Measurements from ENCODE around the gene TDRD7. TPM values are rescaled to one million over a fixed set of nuclear protein-coding genes. Genes with fewer than 3 reads are reported as not detected.

TDRD7 gene
- total RNA-seq, 1 experiment from 2014 or later: 22.0 TPM

DNA sequence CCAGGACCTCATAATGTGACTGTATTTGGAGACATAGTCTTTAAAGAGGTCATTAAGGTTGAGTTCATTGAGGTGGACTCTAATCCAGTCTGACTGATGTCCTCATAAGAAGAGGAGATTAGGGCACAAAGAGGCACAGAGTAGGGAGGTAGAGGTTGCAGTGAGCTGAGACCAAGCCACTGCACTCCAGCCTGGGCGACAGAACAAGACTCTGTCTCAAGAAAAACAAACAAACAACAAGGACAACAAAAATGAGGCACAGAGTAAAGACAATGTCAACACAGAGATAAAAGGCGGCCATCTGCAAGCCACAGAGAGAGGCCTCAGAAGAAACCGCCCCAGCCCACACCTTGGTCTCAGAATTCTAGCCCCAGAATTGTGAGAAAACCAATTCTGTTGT, 17.0 kb upstream of the TDRD7 start:
- intact Hi-C loops (cut with micrococcal nuclease; ENCODE audit: unreplicated experiment): no loop called here
- Mint-ChIP-seq H3K36me3 (ENCODE audit: insufficient read depth, unreplicated experiment) (peaks cover 5% of the 10 kb centered on the region), H3K9me3 (ENCODE audit: unreplicated experiment) (peaks cover 12% of the 10 kb centered on the region), H3K4me1 (ENCODE audit: low read depth, unreplicated experiment) (no peaks in the 10 kb centered on the region), H3K27me3 (ENCODE audit: insufficient read depth, unreplicated experiment) (no peaks in the 10 kb centered on the region), H3K4me3 (ENCODE audit: unreplicated experiment) (no peak overlapping the region), H3K27ac (ENCODE audit: unreplicated experiment) (no peak overlapping the region)
- TF ChIP-seq, protein P1, sequence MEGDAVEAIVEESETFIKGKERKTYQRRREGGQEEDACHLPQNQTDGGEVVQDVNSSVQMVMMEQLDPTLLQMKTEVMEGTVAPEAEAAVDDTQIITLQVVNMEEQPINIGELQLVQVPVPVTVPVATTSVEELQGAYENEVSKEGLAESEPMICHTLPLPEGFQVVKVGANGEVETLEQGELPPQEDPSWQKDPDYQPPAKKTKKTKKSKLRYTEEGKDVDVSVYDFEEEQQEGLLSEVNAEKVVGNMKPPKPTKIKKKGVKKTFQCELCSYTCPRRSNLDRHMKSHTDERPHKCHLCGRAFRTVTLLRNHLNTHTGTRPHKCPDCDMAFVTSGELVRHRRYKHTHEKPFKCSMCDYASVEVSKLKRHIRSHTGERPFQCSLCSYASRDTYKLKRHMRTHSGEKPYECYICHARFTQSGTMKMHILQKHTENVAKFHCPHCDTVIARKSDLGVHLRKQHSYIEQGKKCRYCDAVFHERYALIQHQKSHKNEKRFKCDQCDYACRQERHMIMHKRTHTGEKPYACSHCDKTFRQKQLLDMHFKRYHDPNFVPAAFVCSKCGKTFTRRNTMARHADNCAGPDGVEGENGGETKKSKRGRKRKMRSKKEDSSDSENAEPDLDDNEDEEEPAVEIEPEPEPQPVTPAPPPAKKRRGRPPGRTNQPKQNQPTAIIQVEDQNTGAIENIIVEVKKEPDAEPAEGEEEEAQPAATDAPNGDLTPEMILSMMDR (IDR thresholded peaks at IDR 0.05; ENCODE audit: insufficient read depth in 1 of 2, low read depth in 1 of 2, low read length in 1 of 2, severe bottlenecking in 1 of 2, unreplicated experiment in 1 of 2): no peak
- Histone ChIP-seq H3K9me3 (no peaks in the 10 kb centered on the region; the same call in 1 of the 2 replicates), H3K4me1 (no peaks in the 10 kb centered on the region), H3K27me3 (replicated peaks; ENCODE audit: control insufficient read depth, insufficient read depth, low read length) (no peaks in the 10 kb centered on the region), H3K36me3 (ENCODE audit: control insufficient read depth, insufficient read depth, low read length) (no peaks in the 10 kb centered on the region), H3K4me3 (ENCODE audit: low read depth, low read length) (no peak overlapping the region)
- ChIA-PET CTCF (no interaction called here), POLR2A (no interaction called here)
- no peak for DNase-seq
- no TSS peak for BruUV-seq (replicated peaks)

DNA sequence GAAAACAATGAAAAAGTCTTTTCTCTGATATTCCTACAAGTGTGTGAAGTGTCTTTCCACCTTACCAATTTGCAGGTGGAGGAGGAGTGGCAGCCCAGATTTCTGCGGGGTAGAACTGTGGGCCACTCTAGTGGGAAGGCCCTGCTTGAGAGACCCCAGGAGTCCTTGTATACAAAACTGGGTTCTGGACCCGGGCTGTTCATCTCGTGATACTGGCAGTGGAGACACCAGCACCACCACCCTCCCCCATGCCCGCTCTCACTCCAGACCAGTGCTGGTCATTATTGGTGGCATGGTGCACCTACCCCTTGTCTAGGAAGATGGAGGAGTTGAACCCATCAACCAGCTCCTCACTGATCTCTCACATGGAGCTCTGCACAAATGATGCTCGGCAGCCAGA, 16.2 kb upstream of the TDRD7 start:
- TF ChIP-seq, protein P1 (IDR thresholded peaks at IDR 0.05; ENCODE audit: insufficient read depth in 1 of 2, low read depth in 1 of 2, low read length in 1 of 2, severe bottlenecking in 1 of 2, unreplicated experiment in 1 of 2): no peak
- no peak overlapping the region for H3K4me3 Mint-ChIP-seq (ENCODE audit: unreplicated experiment)
- no peak for DNase-seq
- intact Hi-C loops (cut with micrococcal nuclease; ENCODE audit: unreplicated experiment): no loop called here
- no peaks in the 10 kb centered on the region for H3K27me3 Mint-ChIP-seq (ENCODE audit: insufficient read depth, unreplicated experiment)
- no peaks in the 10 kb centered on the region; the same call in 1 of the 2 replicates for H3K9me3 ChIP-seq
- H3K4me1 Mint-ChIP-seq (ENCODE audit: low read depth, unreplicated experiment): no peaks in the 10 kb centered on the region
- peaks cover 12% of the 10 kb centered on the region for H3K9me3 Mint-ChIP-seq (ENCODE audit: unreplicated experiment)
- ChIA-PET POLR2A (no interaction called here), CTCF (no interaction called here)
- no peaks in the 10 kb centered on the region for H3K4me1 ChIP-seq
- no TSS peak for BruUV-seq (replicated peaks)
- H3K36me3 Mint-ChIP-seq (ENCODE audit: insufficient read depth, unreplicated experiment): peaks cover 5% of the 10 kb centered on the region
- no peak overlapping the region for H3K27ac Mint-ChIP-seq (ENCODE audit: unreplicated experiment)
- no peaks in the 10 kb centered on the region for H3K36me3 ChIP-seq (ENCODE audit: control insufficient read depth, insufficient read depth, low read length)
- no peaks in the 10 kb centered on the region for H3K27me3 ChIP-seq (replicated peaks; ENCODE audit: control insufficient read depth, insufficient read depth, low read length)
- H3K4me3 ChIP-seq (ENCODE audit: low read depth, low read length): no peak overlapping the region

GRCh38 chr9:97396256-97396655, 15.6 kb upstream of the TDRD7 start:
- ChIA-PET POLR2A (no interaction called here), CTCF (no interaction called here)
- peaks cover 3% of the 10 kb centered on the region for H3K36me3 Mint-ChIP-seq (ENCODE audit: insufficient read depth, unreplicated experiment)
- no peak overlapping the region for H3K27ac Mint-ChIP-seq (ENCODE audit: unreplicated experiment)
- no TSS peak for BruUV-seq (replicated peaks)
- no peak overlapping the region for H3K4me3 ChIP-seq (ENCODE audit: low read depth, low read length)
- DNase-seq: no peak
- H3K9me3 ChIP-seq: no peaks in the 10 kb centered on the region
- intact Hi-C loops (cut with micrococcal nuclease; ENCODE audit: unreplicated experiment): no loop called here
- no peaks in the 10 kb centered on the region for H3K36me3 ChIP-seq (ENCODE audit: control insufficient read depth, insufficient read depth, low read length)
- no peaks in the 10 kb centered on the region for H3K4me1 Mint-ChIP-seq (ENCODE audit: low read depth, unreplicated experiment)
- no peaks in the 10 kb centered on the region for H3K27me3 ChIP-seq (replicated peaks; ENCODE audit: control insufficient read depth, insufficient read depth, low read length)
- TF ChIP-seq, protein P1 (IDR thresholded peaks at IDR 0.05; ENCODE audit: insufficient read depth in 1 of 2, low read depth in 1 of 2, low read length in 1 of 2, severe bottlenecking in 1 of 2, unreplicated experiment in 1 of 2): no peak
- no peaks in the 10 kb centered on the region for H3K4me1 ChIP-seq
- no peaks in the 10 kb centered on the region for H3K27me3 Mint-ChIP-seq (ENCODE audit: insufficient read depth, unreplicated experiment)
- peaks cover 12% of the 10 kb centered on the region for H3K9me3 Mint-ChIP-seq (ENCODE audit: unreplicated experiment)
- H3K4me3 Mint-ChIP-seq (ENCODE audit: unreplicated experiment): no peak overlapping the region
